ENCODE data around the gene NAGS. TPM values are rescaled to one million over a fixed set of nuclear protein-coding genes. Genes with fewer than 3 reads are reported as not detected.

Gene NAGS
- total RNA-seq, 1 experiment from 2014 or later: 10.0 TPM

GRCh38 chr17:43998552-43998951 lies 5.9 kb upstream of the NAGS start (continued):
- no peak for TF ChIP-seq ATF3 (IDR thresholded peaks at IDR 0.05)
- TF ChIP-seq, protein P1, sequence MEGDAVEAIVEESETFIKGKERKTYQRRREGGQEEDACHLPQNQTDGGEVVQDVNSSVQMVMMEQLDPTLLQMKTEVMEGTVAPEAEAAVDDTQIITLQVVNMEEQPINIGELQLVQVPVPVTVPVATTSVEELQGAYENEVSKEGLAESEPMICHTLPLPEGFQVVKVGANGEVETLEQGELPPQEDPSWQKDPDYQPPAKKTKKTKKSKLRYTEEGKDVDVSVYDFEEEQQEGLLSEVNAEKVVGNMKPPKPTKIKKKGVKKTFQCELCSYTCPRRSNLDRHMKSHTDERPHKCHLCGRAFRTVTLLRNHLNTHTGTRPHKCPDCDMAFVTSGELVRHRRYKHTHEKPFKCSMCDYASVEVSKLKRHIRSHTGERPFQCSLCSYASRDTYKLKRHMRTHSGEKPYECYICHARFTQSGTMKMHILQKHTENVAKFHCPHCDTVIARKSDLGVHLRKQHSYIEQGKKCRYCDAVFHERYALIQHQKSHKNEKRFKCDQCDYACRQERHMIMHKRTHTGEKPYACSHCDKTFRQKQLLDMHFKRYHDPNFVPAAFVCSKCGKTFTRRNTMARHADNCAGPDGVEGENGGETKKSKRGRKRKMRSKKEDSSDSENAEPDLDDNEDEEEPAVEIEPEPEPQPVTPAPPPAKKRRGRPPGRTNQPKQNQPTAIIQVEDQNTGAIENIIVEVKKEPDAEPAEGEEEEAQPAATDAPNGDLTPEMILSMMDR (IDR thresholded peaks at IDR 0.05 in 2 of 3, conservative IDR thresholded peaks at IDR 0.05 in 1 of 3; ENCODE audit: borderline replicate concordance in 1 of 3, insufficient read depth in 1 of 3, low read depth in 2 of 3, low read length in 2 of 3): no peak
- no peak for TF ChIP-seq ZFX (IDR thresholded peaks at IDR 0.05)

GRCh38 chr17:43999024-43999423 lies 5.4 kb upstream of the NAGS start:
- Histone ChIP-seq H3K4me3 (replicated peaks in 1 of 2; ENCODE audit: low read depth in 1 of 2, low read length in 2 of 2) (no peak overlapping the region), H3K4me2 (ENCODE audit: low read length) (no peak overlapping the region), H3K4me1 (ENCODE audit: control insufficient read depth in 1 of 2, insufficient read depth in 2 of 2, low read length in 2 of 2) (peaks cover 7 to 37% of the 10 kb centered on the region in 2 experiments), H2AFZ (ENCODE audit: low read depth, low read length, poor library complexity, severe bottlenecking) (no peak overlapping the region), H3K36me3 (ENCODE audit: control insufficient read depth in 1 of 2, insufficient read depth in 2 of 2, low read length in 2 of 2) (no peaks in the 10 kb centered on the region), H3K9ac (ENCODE audit: low read length) (no peak overlapping the region), H3K79me2 (ENCODE audit: insufficient read depth, low read length) (no peaks in the 10 kb centered on the region), H3K27me3 (ENCODE audit: insufficient read depth, low read length) (no peaks in the 10 kb centered on the region), H3K9me3 (ENCODE audit: control insufficient read depth in 1 of 2, insufficient read depth in 1 of 2, low read depth in 1 of 2, low read length in 2 of 2) (no peaks in the 10 kb centered on the region), H4K20me1 (ENCODE audit: insufficient read depth) (no peaks in the 10 kb centered on the region), H3K9me2 (ENCODE audit: insufficient read depth) (no peaks in the 10 kb centered on the region), H3K27ac (ENCODE audit: low read depth, low read length) (no peak overlapping the region)
- ChIA-PET POLR2A (interaction anchor here (1.0 kb wide), 1 partner anchor 45 kb away, joined by 3 read pairs; no protein-coding TSS in a partner anchor), CTCF (interaction anchor here (4.1 kb wide), 1 partner anchor 55 kb away, joined by 21 read pairs; no protein-coding TSS in a partner anchor), RAD21 (ENCODE audit: low non-redundant PET in 1 of 2, low total read pairs in 2 of 2, uncharacterized antibody in 2 of 2, unreplicated experiment in 2 of 2) (no interaction called here)
- no peak for TF ChIP-seq ZFX (IDR thresholded peaks at IDR 0.05)
- TF ChIP-seq RAD21 (IDR thresholded peaks at IDR 0.05; ENCODE audit: low read depth): no peak
- no peak for TF ChIP-seq CEBPB (IDR thresholded peaks at IDR 0.05; ENCODE audit: low read depth)
- TF ChIP-seq ATF3 (IDR thresholded peaks at IDR 0.05): no peak
- no peak for TF ChIP-seq ZBTB33 (IDR thresholded peaks at IDR 0.05; ENCODE audit: extremely low read depth, insufficient replicate concordance, low read length)
- TF ChIP-seq POLR2AphosphoS5 (IDR thresholded peaks at IDR 0.05; ENCODE audit: low read depth, low read length): no peak
- TF ChIP-seq ELF1 (IDR thresholded peaks at IDR 0.05; ENCODE audit: borderline replicate concordance, low read depth): no peak
- no peak for TF ChIP-seq CBX3 (IDR thresholded peaks at IDR 0.05; ENCODE audit: low read depth)
- TF ChIP-seq MAX (IDR thresholded peaks at IDR 0.05): no peak
- TF ChIP-seq SIN3A (IDR thresholded peaks at IDR 0.05; ENCODE audit: low read depth): no peak
- TF ChIP-seq POLR2A (IDR thresholded peaks at IDR 0.05; ENCODE audit: borderline replicate concordance, extremely low read depth, insufficient read depth, insufficient read length): no peak
- no peak for TF ChIP-seq EGR1 (IDR thresholded peaks at IDR 0.05; ENCODE audit: low read depth)
- no peak for TF ChIP-seq FOSL1 (IDR thresholded peaks at IDR 0.05; ENCODE audit: low read depth)
- TF ChIP-seq, protein P2, sequence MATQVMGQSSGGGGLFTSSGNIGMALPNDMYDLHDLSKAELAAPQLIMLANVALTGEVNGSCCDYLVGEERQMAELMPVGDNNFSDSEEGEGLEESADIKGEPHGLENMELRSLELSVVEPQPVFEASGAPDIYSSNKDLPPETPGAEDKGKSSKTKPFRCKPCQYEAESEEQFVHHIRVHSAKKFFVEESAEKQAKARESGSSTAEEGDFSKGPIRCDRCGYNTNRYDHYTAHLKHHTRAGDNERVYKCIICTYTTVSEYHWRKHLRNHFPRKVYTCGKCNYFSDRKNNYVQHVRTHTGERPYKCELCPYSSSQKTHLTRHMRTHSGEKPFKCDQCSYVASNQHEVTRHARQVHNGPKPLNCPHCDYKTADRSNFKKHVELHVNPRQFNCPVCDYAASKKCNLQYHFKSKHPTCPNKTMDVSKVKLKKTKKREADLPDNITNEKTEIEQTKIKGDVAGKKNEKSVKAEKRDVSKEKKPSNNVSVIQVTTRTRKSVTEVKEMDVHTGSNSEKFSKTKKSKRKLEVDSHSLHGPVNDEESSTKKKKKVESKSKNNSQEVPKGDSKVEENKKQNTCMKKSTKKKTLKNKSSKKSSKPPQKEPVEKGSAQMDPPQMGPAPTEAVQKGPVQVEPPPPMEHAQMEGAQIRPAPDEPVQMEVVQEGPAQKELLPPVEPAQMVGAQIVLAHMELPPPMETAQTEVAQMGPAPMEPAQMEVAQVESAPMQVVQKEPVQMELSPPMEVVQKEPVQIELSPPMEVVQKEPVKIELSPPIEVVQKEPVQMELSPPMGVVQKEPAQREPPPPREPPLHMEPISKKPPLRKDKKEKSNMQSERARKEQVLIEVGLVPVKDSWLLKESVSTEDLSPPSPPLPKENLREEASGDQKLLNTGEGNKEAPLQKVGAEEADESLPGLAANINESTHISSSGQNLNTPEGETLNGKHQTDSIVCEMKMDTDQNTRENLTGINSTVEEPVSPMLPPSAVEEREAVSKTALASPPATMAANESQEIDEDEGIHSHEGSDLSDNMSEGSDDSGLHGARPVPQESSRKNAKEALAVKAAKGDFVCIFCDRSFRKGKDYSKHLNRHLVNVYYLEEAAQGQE (IDR thresholded peaks at IDR 0.05; ENCODE audit: low read depth): no peak
- no peak for TF ChIP-seq ZNF274 (IDR thresholded peaks at IDR 0.05; ENCODE audit: low read depth, low read length)
- TF ChIP-seq JUND (IDR thresholded peaks at IDR 0.05): no peak
- TF ChIP-seq SP1 (IDR thresholded peaks at IDR 0.05; ENCODE audit: low read depth): no peak
- no peak for TF ChIP-seq EZH2phosphoT487 (IDR thresholded peaks at IDR 0.05; ENCODE audit: borderline replicate concordance)
- no peak for DNase-seq (ENCODE audit: low read depth, low spot score)
- ATAC-seq: no peak
- no TSS peak for BruUV-seq (replicated peaks)
- intact Hi-C loops (cut with micrococcal nuclease): no loop called here

Data from HCT116 (cell line).